ENCODE data around the gene GPR149.
"Not testable (repeated sequence)": the region's sequence is repeated elsewhere in the genome, so short reads cannot be mapped to it uniquely, and the experiment has no call there.

The GPR149 gene, protein sequence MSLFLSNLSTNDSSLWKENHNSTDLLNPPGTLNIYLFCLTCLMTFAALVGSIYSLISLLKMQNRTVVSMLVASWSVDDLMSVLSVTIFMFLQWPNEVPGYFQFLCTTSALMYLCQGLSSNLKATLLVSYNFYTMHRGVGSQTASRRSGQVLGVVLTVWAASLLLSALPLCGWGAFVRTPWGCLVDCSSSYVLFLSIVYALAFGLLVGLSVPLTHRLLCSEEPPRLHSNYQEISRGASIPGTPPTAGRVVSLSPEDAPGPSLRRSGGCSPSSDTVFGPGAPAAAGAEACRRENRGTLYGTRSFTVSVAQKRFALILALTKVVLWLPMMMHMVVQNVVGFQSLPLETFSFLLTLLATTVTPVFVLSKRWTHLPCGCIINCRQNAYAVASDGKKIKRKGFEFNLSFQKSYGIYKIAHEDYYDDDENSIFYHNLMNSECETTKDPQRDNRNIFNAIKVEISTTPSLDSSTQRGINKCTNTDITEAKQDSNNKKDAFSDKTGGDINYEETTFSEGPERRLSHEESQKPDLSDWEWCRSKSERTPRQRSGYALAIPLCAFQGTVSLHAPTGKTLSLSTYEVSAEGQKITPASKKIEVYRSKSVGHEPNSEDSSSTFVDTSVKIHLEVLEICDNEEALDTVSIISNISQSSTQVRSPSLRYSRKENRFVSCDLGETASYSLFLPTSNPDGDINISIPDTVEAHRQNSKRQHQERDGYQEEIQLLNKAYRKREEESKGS

DNA sequence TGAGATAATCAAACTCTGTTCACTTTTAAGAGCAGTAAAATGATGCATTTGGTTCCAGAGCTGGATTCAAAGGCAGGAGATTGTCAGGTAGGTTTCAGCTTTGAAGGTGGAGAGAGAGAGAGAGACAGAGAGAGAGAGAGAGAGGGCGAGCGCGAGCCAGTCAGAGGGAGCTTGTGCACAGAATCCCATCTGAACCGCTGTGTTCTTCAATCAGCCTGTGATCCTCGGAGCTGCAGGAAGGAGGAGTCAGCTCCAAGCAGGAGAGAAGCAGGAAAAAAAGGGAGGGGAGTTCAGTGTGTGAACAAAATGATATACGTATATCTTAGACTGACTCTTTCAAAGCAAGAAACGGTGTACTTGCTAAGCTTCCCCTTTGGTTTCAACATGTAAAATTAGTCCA lies at the start of gene GPR149:
Gene GPR149, minus strand, starts transcription at position 177 of the 400 bp plus-strand sequence. CDS start 575 bp downstream, outside the sequence.
- Histone ChIP-seq H3K36me3 (ENCODE audit: control insufficient read depth, insufficient read depth, low read length) (no peaks in the 10 kb centered on the region), H3K27me3 (ENCODE audit: control insufficient read depth, insufficient read depth, low read length) (peaks cover 44% of the 10 kb centered on the region), H3K4me3 (ENCODE audit: low read depth, low read length) (peak within 1 kb of the TSS; percentile 66), H3K9me3 (ENCODE audit: control insufficient read depth, insufficient read depth, low read length) (no peaks in the 10 kb centered on the region), H3K4me1 (ENCODE audit: control insufficient read depth, insufficient read depth, low read length) (peaks cover 5% of the 10 kb centered on the region; the same call in 1 of the 2 replicates), H3K27ac (ENCODE audit: low read depth, low read length) (no peak within 1 kb of the TSS), H3K9ac (ENCODE audit: low read depth, low read length) (no peak within 1 kb of the TSS)

GRCh38 chr3:154473769-154474168 lies 43.8 kb upstream of the GPR149 start:
- no peak overlapping the region for H3K27ac ChIP-seq (ENCODE audit: low read depth, low read length)
- no peaks in the 10 kb centered on the region for H3K36me3 ChIP-seq (ENCODE audit: control insufficient read depth, insufficient read depth, low read length)

GRCh38 chr3:154469585-154469984 lies 39.6 kb upstream of the GPR149 start:
- Histone ChIP-seq H3K4me1 (ENCODE audit: control insufficient read depth, insufficient read depth, low read length) (0 out of 2 replicates have a peak, but pooled peaks cover 8% of the 10 kb centered on the region), H3K36me3 (ENCODE audit: control insufficient read depth, insufficient read depth, low read length) (no peaks in the 10 kb centered on the region), H3K9ac (ENCODE audit: low read depth, low read length) (no peak overlapping the region), H3K27me3 (ENCODE audit: control insufficient read depth, insufficient read depth, low read length) (no peaks in the 10 kb centered on the region), H3K9me3 (ENCODE audit: control insufficient read depth, insufficient read depth, low read length) (0 out of 2 replicates have a peak, but pooled peaks cover 4% of the 10 kb centered on the region), H3K4me3 (ENCODE audit: low read depth, low read length) (no peak overlapping the region), H3K27ac (ENCODE audit: low read depth, low read length) (no peak overlapping the region)

More at GRCh38 chr3:154473769-154474168, 43.8 kb upstream of the GPR149 start:
- Histone ChIP-seq H3K9ac (ENCODE audit: low read depth, low read length) (no peak overlapping the region), H3K27me3 (ENCODE audit: control insufficient read depth, insufficient read depth, low read length) (no peaks in the 10 kb centered on the region), H3K4me3 (ENCODE audit: low read depth, low read length) (no peak overlapping the region), H3K9me3 (ENCODE audit: control insufficient read depth, insufficient read depth, low read length) (0 out of 2 replicates have a peak, but pooled peaks cover 4% of the 10 kb centered on the region), H3K4me1 (ENCODE audit: control insufficient read depth, insufficient read depth, low read length) (0 out of 2 replicates have a peak, but pooled peaks cover 6% of the 10 kb centered on the region)

- Histone ChIP-seq H3K27ac (ENCODE audit: low read depth, low read length) (no peak overlapping the region), H3K9me3 (ENCODE audit: control insufficient read depth, insufficient read depth, low read length) (no peaks in the 10 kb centered on the region), H3K27me3 (ENCODE audit: control insufficient read depth, insufficient read depth, low read length) (no peaks in the 10 kb centered on the region), H3K9ac (ENCODE audit: low read depth, low read length) (no peak overlapping the region), H3K36me3 (ENCODE audit: control insufficient read depth, insufficient read depth, low read length) (no peaks in the 10 kb centered on the region), H3K4me1 (ENCODE audit: control insufficient read depth, insufficient read depth, low read length) (0 out of 2 replicates have a peak, but pooled peaks cover 4% of the 10 kb centered on the region), H3K4me3 (ENCODE audit: low read depth, low read length) (no peak overlapping the region)
Measured at GRCh38 chr3:154464440-154465190, 34.6 kb upstream of the GPR149 start.

DNA sequence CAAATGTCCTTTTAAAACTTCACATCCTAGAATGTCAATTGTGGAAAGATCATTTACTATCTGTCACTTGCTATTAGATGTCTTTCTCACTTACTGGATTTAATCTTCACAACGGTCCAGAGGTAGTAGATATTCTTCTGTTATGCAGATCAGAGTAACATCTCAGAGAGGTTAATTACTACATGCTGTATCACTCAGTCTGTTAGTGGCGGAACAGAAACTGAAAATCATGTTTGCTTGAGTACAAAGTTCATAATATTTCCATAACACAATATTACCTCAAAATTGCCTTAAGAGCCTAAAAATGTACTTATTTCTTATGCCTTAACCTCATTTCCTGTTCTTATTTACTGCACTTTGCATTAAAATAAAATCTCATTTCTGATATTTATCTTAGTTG lies 28.6 kb upstream of the GPR149 start:
- no peaks in the 10 kb centered on the region for H3K9me3 ChIP-seq (ENCODE audit: control insufficient read depth, insufficient read depth, low read length)
- H3K27me3 ChIP-seq (ENCODE audit: control insufficient read depth, insufficient read depth, low read length) = no peaks in the 10 kb centered on the region
- no peak overlapping the region for H3K27ac ChIP-seq (ENCODE audit: low read depth, low read length)
- no peaks in the 10 kb centered on the region for H3K4me1 ChIP-seq (ENCODE audit: control insufficient read depth, insufficient read depth, low read length)
- no peak overlapping the region for H3K9ac ChIP-seq (ENCODE audit: low read depth, low read length)
- H3K4me3 ChIP-seq (ENCODE audit: low read depth, low read length) = no peak overlapping the region
- no peaks in the 10 kb centered on the region for H3K36me3 ChIP-seq (ENCODE audit: control insufficient read depth, insufficient read depth, low read length)

DNA sequence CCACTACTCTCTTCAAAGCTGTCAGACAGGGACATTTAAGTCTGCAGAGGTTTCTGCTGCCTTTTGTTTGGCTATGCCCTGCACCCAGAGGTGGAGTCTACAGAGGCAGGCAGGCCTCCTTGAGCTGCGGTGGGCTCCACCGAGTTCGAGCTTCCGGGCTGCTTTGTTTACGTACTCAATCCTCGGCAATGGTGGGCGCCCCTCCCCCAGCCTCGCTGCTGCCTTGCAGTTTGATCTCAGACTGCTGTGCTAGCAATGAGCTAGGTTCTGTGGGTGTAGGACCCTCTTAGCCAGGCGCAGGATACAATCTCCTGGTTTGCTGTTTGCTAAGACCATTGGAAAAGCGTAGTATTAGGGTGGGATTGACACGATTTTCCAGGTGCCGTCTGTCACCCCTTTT lies 9.1 kb upstream of the GPR149 start:
- not testable (repeated sequence) for H3K27ac ChIP-seq (ENCODE audit: low read depth, low read length); H3K27me3 ChIP-seq (ENCODE audit: control insufficient read depth, insufficient read depth, low read length); H3K4me3 ChIP-seq (ENCODE audit: low read depth, low read length); H3K9me3 ChIP-seq (ENCODE audit: control insufficient read depth, insufficient read depth, low read length); H3K9ac ChIP-seq (ENCODE audit: low read depth, low read length); H3K36me3 ChIP-seq (ENCODE audit: control insufficient read depth, insufficient read depth, low read length); H3K4me1 ChIP-seq (ENCODE audit: control insufficient read depth, insufficient read depth, low read length)

DNA sequence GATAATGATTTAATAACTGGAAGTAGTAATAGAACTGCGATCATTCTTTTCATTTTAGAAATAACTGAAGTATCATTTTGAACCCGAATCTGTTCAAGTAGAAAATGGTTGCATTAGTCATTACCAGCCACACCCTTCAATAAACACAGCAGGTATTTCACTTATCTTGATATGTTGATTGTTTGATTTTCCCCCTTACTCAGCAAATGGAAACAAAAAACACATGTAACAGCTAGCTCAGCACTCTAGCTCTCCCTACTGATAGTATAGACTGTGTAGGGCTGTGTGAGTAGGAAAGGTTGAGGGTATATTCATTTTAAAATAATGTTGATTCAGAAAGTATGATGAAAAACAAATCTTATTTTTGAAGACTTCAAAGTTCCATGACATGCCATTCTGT lies 1.1 kb upstream of the GPR149 start:
- Histone ChIP-seq H3K36me3 (ENCODE audit: control insufficient read depth, insufficient read depth, low read length) (no peaks in the 10 kb centered on the region), H3K9me3 (ENCODE audit: control insufficient read depth, insufficient read depth, low read length) (no peaks in the 10 kb centered on the region), H3K27ac (ENCODE audit: low read depth, low read length) (no peak overlapping the region), H3K27me3 (ENCODE audit: control insufficient read depth, insufficient read depth, low read length) (peaks cover 44% of the 10 kb centered on the region), H3K4me3 (ENCODE audit: low read depth, low read length) (no peak overlapping the region), H3K9ac (ENCODE audit: low read depth, low read length) (no peak overlapping the region), H3K4me1 (ENCODE audit: control insufficient read depth, insufficient read depth, low read length) (peaks cover 5% of the 10 kb centered on the region; the same call in 1 of the 2 replicates)

GRCh38 chr3:154428286-154429206 lies 1.4 kb downstream of the GPR149 start:
- H3K36me3 ChIP-seq (ENCODE audit: control insufficient read depth, insufficient read depth, low read length) = no peaks in the 10 kb centered on the region
- no peaks in the 10 kb centered on the region for H3K9me3 ChIP-seq (ENCODE audit: control insufficient read depth, insufficient read depth, low read length)
- no peak overlapping the region for H3K9ac ChIP-seq (ENCODE audit: low read depth, low read length)
- H3K4me1 ChIP-seq (ENCODE audit: control insufficient read depth, insufficient read depth, low read length) = peaks cover 5% of the 10 kb centered on the region; the same call in 1 of the 2 replicates
- peak overlapping the region; percentile 66 for H3K4me3 ChIP-seq (ENCODE audit: low read depth, low read length)
- peaks cover 44% of the 10 kb centered on the region for H3K27me3 ChIP-seq (ENCODE audit: control insufficient read depth, insufficient read depth, low read length)
- H3K27ac ChIP-seq (ENCODE audit: low read depth, low read length) = no peak overlapping the region

DNA sequence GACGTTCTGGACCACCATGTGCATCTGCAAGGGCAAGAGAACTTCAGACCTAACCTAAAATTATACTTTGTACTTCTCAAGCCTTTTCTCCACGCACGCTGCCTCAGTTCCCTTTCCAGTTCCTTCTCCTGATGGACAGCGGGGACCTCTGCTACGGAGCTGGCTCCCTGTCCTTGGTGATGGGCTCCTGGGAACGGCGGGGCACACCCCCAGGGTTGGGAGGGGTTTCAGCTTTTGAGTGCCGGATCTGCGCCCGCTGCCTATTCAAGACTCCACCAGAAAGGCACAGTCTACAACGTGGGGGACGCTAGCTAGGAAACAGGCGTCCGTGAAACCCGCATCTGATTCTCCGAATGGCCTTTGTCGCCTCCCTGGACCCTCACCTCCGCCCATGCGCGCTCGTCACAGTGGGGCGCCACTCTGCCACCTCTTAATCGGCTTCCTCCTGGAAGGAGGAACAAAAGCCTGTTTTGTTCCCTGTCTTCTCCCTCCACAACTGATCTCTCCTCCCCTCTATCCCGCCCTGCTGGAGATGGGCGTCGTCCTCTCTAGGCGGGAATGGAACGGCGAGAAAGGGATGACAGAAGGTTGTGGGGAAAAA lies 2.2 kb downstream of the GPR149 start:
- Histone ChIP-seq H3K4me1 (ENCODE audit: control insufficient read depth, insufficient read depth, low read length) (peaks cover 5% of the 10 kb centered on the region; the same call in 1 of the 2 replicates), H3K9me3 (ENCODE audit: control insufficient read depth, insufficient read depth, low read length) (no peaks in the 10 kb centered on the region), H3K27me3 (ENCODE audit: control insufficient read depth, insufficient read depth, low read length) (peaks cover 44% of the 10 kb centered on the region), H3K36me3 (ENCODE audit: control insufficient read depth, insufficient read depth, low read length) (no peaks in the 10 kb centered on the region), H3K9ac (ENCODE audit: low read depth, low read length) (no peak overlapping the region), H3K4me3 (ENCODE audit: low read depth, low read length) (peak overlapping the region; percentile 66), H3K27ac (ENCODE audit: low read depth, low read length) (no peak overlapping the region)
